Stimulated activated CD4-positive, alpha-beta T cell treated with anti-CD3 and anti-CD28 coated beads, Interleukin-1b, Interleukin-23, amount 100 ng/mL, for 48 hours (primary cell): ENCODE data around the gene B4GALT7.
A peak's percentile ranks its signal among the peaks of the same experiment; 100 is the strongest.

ENCODE experiments used
- DNase-seq: peaks from one replicate; pipeline ENCODE4 v3.0.0-alpha.2; 2020

B4GALT7 gene

GRCh38 chr5:177594071-177594470, 5.9 kb upstream of the B4GALT7 start:
- DNase-seq = no peak

GRCh38 chr5:177595026-177595585, 4.8 kb upstream of the B4GALT7 start:
- no peak for DNase-seq

GRCh38 chr5:177595991-177596774, 3.7 kb upstream of the B4GALT7 start:
- DNase-seq = no peak

DNA sequence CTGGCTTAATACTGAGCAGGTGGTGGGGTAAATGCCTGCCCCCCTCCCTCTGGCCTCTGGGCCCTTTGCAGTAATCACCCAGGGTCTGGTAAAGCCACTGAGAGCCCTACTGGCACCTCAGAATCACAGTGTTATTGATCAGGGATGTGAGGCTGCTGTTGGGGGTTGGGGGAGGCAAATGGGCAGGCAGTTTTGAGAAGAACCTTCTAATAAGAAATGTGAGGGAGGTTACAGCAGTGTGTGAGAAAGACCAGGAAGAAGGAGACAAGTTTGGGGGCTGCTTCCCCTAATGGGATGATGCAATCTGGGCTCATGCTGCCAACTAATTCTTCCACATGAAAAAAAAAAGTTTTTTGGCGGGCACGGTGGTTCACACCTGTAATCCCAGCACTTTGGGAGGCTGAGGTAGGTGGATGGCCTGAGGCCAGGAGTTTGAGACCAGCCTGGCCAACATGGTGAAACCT, 3.1 kb upstream of the B4GALT7 start:
- no peak for DNase-seq

DNA sequence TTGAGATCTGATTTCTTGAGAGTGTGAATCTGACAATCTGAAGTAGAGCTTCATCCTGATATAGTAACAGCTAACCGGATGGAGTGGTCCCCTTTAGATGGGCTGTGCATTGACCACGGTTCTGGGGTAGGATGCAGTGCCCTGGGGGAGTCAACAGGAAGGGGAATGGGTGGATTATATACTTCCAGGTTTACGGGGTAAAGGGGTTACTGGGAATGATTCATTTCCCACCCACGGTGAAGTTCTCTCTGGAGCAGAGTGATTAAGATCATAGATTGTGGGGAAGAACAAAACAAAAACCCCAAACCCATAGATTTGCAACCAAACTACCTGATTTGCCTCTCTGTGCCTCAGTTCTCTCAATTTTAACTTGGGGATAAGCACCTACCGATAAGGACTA, 1.5 kb upstream of the B4GALT7 start:
- no peak for DNase-seq

DNA sequence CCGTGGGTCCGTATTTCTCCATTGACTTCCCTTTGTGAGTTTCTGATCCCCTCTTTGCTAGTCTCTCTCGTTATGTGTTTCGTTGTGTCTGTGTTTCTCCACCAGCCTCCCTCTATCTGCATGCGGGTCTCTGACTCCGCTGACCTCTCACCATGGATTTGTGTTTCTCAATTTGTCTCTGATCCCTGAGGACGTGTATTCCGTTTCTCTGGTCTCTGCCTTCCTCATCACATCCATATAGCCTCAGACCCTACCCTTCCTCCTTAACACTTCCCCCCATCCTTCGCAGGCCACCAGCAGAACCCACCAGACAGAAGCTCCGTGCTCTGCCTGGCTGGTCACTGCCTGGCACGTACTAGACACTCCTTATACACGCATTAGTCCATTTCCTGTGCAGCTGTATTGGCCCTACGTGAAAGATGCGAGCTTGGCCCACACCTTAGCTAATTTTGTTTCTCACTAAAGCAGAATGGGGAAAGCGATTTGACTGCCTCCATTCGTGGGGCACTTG, 631 bp downstream of the B4GALT7 start:
- no peak for DNase-seq

DNA sequence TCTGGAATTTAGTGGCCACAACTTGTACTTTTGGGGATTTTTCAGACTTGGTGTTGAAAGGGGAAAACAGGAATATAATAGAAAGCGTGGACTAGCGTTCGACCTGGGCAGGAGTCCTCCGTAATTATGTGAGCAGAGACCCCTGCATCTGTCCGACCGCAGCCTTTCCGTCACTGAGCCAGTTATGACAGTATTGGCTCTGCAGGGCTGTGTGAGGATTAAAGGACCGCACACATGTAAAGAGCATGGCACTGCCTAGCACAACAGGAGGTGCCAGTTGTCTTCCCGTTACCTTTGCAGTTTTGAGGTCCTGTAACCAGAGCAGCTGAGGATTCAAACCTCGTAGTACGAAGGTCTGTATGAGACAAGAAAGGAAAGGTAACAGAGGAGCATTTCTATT, 1.2 kb downstream of the B4GALT7 start:
- no peak for DNase-seq

GRCh38 chr5:177601577-177602457, 1.9 kb downstream of the B4GALT7 start:
- DNase-seq = no peak

DNA sequence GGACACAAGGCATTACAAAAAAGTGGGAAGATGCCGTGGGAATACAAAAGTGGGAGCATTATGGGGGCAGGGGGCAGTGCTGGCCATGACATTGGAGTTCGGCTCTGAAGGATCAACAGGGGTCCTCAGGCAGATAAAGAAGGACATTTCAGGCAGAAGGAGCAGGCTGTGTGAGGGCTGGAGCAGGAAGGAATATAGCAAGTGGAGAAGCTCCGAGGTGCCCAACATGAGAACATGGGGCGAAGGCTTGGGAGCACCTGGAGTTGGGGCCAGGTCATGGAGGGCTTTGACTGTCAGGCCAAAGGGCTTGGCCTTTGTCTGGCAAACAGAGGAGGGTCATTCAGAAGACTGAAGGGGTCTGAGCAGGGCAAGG, 2.5 kb downstream of the B4GALT7 start:
- DNase-seq = no peak

DNA sequence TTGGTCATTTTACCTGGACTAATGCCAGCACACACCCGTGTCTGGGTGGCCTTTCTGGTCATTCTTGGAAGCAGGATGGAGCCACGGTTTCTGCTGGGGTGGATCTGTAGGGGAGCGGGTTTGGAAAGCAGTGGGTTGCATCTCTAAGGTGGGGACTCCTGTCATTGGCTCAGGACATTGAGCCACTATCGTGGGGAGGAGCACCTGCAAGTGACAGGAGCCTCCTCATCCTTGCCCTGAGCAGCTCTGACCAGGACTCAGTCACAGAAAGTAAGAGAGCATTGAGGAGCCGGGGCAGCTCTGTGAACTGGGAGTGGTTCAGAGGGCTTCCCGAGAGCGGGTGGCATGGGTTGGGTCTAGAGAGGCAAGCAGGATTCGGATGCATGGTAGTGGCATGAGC, 3.7 kb downstream of the B4GALT7 start:
- DNase-seq = no peak

DNA sequence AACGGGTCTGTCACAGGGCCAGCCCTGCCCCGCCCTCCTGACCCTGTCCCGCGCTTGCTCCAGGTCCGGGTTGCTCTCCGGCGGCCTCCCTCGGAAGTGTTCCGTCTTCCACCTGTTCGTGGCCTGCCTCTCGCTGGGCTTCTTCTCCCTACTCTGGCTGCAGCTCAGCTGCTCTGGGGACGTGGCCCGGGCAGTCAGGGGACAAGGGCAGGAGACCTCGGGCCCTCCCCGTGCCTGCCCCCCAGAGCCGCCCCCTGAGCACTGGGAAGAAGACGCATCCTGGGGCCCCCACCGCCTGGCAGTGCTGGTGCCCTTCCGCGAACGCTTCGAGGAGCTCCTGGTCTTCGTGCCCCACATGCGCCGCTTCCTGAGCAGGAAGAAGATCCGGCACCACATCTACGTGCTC, 4.2 kb downstream of the B4GALT7 start:
- DNase-seq = no peak

DNA sequence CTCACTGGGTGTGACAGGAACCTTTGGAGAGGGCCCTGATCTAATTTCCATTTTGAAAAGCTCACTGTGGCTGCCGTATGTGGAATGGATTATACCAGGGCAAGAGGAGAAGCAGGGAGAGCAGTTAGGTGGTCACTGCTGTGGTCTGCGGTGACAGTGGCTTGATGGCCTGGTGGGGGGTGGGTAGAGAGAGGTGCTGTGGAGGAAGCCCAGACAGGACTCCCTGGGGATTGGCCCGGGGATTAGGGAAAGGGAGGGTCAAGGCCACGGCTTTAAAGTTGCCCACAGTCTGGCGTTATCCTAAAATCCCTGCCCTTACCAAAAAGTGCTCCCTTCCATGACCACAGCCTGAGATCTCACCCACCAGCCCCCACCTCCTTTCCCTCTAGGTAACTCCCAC, 4.7 kb downstream of the B4GALT7 start:
- DNase-seq = no peak

- DNase-seq = no peak
Observed at GRCh38 chr5:177605078-177605477, 5.1 kb downstream of the B4GALT7 start.

DNA sequence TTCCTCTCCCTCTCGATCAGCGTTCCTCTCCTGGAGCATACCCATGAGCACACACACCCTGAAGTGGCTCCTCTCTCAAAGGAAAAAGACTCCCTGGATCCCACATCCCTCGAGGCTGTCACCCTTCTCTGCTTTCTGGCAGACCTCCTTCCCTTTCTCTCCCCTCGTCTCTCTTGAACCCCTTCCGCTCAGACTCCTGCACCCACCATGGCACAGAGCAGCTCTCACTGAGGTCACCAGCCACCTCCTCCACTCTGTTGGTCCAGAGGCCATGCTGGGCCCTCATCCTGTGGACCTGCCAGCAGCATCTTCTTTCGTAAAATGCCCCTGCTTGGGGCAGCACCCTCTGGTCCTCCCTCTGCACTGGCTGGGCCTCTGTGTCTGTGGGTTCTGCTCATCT, 5.7 kb downstream of the B4GALT7 start:
- no peak for DNase-seq

DNA sequence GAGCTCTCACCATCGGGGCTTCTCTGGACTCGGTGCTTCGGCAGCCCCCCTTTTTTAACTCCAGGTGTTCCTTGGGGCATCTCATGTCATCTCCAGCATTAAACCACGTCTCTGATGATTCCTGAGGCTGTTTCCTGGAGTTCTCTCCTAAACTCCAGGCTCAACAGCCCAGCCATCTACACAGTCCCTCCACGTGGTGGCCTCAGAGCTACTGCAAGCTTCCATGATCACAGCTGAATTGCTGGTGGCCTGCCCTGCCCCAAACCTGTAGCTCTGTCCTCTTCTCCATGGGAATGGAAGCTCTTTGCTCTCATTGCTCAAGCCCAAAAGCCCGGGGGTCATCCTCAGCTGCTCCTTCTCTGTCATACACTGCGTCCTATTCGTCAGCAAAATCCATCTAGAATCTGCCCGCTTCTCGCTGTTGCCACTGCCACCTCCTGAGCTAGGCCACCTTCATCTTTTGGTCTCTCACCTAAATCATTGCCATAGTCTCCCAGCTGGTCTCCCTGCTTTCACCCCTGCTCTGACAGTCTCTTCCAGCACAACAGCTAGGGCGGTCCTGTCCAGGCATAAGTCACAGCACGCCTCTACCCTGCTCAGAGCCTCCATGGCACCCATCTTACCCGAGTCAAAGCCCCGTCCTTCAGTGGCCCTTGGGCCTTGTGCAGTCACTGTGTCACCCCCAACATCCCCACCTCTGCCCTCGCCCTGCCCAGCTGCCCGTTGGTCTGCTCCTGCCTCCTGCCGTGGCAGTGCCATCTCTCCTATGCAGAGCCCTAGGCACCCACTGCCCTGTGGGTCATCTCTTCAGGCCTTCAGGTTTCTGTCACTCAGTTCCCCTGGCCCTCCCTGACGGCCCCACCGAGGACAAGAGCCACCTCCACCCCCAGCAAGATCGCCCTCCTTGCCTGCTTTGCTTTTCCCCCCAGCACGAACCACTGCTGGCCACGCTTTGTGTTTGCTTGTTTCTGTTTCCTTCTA, 6.4 kb downstream of the B4GALT7 start:
- no peak for DNase-seq

GRCh38 chr5:177607115-177607451, 7.2 kb downstream of the B4GALT7 start:
- no peak for DNase-seq

- DNase-seq = peak; percentile 74
Observed at GRCh38 chr5:177607452-177608192, 7.7 kb downstream of the B4GALT7 start.

GRCh38 chr5:177608243-177609075, 8.5 kb downstream of the B4GALT7 start:
- DNase-seq = no peak

DNA sequence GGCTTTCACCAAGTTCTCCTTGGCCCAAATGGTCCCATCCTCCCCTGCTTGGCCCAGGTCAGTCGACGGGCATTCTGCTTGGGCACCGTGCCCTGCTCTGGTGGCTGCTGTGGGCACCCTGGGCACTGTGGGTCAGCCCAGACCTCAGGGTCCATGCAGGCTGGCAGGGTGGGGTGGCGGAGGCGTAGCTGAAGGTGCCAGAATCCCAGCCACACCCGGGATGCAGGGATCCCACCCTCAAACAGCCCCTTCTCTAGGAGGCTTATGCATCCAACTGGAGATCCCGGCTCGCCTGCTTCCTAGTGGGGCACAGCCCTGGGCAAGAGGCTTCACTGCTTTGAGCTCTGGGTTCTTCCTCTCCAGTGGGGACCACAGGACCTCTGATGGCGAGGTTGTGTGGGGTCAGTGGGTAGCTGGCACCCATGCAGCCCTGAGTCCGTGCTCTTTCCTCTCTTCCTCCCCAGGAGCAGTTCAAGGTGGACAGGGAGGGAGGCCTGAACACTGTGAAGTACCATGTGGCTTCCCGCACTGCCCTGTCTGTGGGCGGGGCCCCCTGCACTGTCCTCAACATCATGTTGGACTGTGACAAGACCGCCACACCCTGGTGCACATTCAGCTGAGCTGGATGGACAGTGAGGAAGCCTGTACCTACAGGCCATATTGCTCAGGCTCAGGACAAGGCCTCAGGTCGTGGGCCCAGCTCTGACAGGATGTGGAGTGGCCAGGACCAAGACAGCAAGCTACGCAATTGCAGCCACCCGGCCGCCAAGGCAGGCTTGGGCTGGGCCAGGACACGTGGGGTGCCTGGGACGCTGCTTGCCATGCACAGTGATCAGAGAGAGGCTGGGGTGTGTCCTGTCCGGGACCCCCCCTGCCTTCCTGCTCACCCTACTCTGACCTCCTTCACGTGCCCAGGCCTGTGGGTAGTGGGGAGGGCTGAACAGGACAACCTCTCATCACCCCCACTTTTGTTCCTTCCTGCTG, 9.4 kb downstream of the B4GALT7 start:
- no peak for DNase-seq
